K562 (cell line): ENCODE data around the gene NRXN2. TPM values are rescaled to one million over a fixed set of nuclear protein-coding genes. Genes with fewer than 3 reads are reported as not detected.

Source experiments
- ATAC-seq: fragments of 200-7000 bp; cut with Tn5 transposase; 3 replicates; pipeline ENCODE4 v1.9.1; 2020; ENCODE audit warnings: moderate library complexity
- BruUV-seq: library from RNA; stranded (reverse); fragments of 400-500 nt; replicated peaks from 2 replicates; lab custom pipeline; 2021; lab: Mats Ljungman, UMichigan
- CTCF ChIA-PET: fragments of 300-600 bp; formaldehyde crosslinking; extraction: SDS; loops from one replicate; lab custom pipeline; 2021; ENCODE audit warnings: low intra/inter-chr PET ratio; lab: Yijun Ruan, JAX
- POLR2A ChIA-PET: fragments of 300-600, 350-650 bp; sonication (Branson Sonifier 250); formaldehyde crosslinking; extraction: SDS; loops from one replicate; lab custom pipeline; 2021; ENCODE audit warnings: antibody characterized with exemption, inconsistent platforms; lab: Yijun Ruan, JAX
- DNase-seq, 4 experiments: peaks; one replicate each; pipeline versions ENCODE4 v3.0.0 to v3.0.0-alpha.2; 2011 to 2018; ENCODE audit warnings: low spot score in 3 of 4, mixed read lengths in 3 of 4; ENCODE audit errors: extremely low read depth in 1 of 4
- FAIRE-seq: peaks from 2 replicates; lab custom pipeline; 2011; peaks lifted over from hg19 to GRCh38; lab: Jason Lieb, UNC
- H2AFZ ChIP-seq: 2 replicates; pipeline ENCODE4 v1.6.0; 2011; ENCODE audit warnings: low read depth, low read length, control low read depth, inconsistent platforms
- H3K27ac ChIP-seq: fragments of 200-600 bp; 3 replicates; pipeline ENCODE4 v1.8.0; 2011; ENCODE audit warnings: low read depth, mild to moderate bottlenecking, control low read depth, inconsistent platforms, low read length, moderate library complexity, mixed read lengths; ENCODE audit errors: extremely low read depth
- H3K27me3 ChIP-seq, 2 experiments: fragments of 300-600 bp in 1 of 2; 2 replicates in 1 of 2; 3 replicates in 1 of 2; pipeline versions ENCODE4 v1.6.0 to v1.8.0; 2011; ENCODE audit warnings: inconsistent platforms in 2 of 2, low read length in 2 of 2, mild to moderate bottlenecking in 1 of 2, mixed read lengths in 1 of 2, moderate library complexity in 1 of 2; ENCODE audit not compliant: control insufficient read depth in 2 of 2, insufficient read depth in 2 of 2
- H3K36me3 ChIP-seq: fragments of 300-600 bp; 3 replicates; pipeline ENCODE4 v1.8.0; 2011; ENCODE audit warnings: mild to moderate bottlenecking, low read length, inconsistent platforms; ENCODE audit not compliant: control insufficient read depth, insufficient read depth
- H3K4me1 ChIP-seq, 2 experiments: fragments of 200-600 bp in 1 of 2; replicated peaks in 1 of 2; 2 replicates in 1 of 2; 3 replicates in 1 of 2; pipeline versions ENCODE4 v1.5.1 to v1.8.0; 2011; ENCODE audit warnings: inconsistent platforms in 2 of 2, low read length in 2 of 2, mild to moderate bottlenecking in 1 of 2, mixed read lengths in 1 of 2, moderate library complexity in 1 of 2; ENCODE audit not compliant: control insufficient read depth in 2 of 2, insufficient read depth in 2 of 2
- H3K4me2 ChIP-seq: 2 replicates; pipeline ENCODE4 v1.6.1; 2011; ENCODE audit warnings: low read length, control low read depth, inconsistent platforms, mixed read lengths; ENCODE audit not compliant: insufficient read depth
- H3K4me3 ChIP-seq: fragments of 200-600 bp; sonication (generic), shearing (Covaris generic); 2 replicates; pipeline ENCODE4 v1.5.1; 2016; ENCODE audit warnings: control low read depth, inconsistent platforms
- H3K79me2 ChIP-seq: fragments of 200-600 bp; 3 replicates; pipeline ENCODE4 v1.8.0; 2011; ENCODE audit warnings: low read length, inconsistent platforms; ENCODE audit not compliant: control insufficient read depth, insufficient read depth
- H3K9ac ChIP-seq, 2 experiments: 2 replicates each; pipeline versions ENCODE4 v1.6.0 to v1.6.1; 2011; ENCODE audit warnings: low read depth in 2 of 2, low read length in 2 of 2, control low read depth in 1 of 2, inconsistent platforms in 1 of 2, mild to moderate bottlenecking in 1 of 2, mixed read lengths in 1 of 2; ENCODE audit not compliant: insufficient read depth in 1 of 2
- H3K9me1 ChIP-seq: one replicate; pipeline ENCODE4 v1.6.0; 2011; ENCODE audit warnings: inconsistent platforms, mild to moderate bottlenecking, low read length, moderate library complexity; ENCODE audit not compliant: control insufficient read depth, insufficient read depth
- H3K9me3 ChIP-seq: replicated peaks from 2 replicates; pipeline ENCODE4 v1.5.1; 2011; ENCODE audit warnings: low read depth, low read length, inconsistent platforms; ENCODE audit not compliant: control insufficient read depth, insufficient read depth
- H4K20me1 ChIP-seq: replicated peaks from 2 replicates; pipeline ENCODE4 v1.6.1; 2011; ENCODE audit warnings: low read length, inconsistent platforms, mixed read lengths; ENCODE audit not compliant: control insufficient read depth, insufficient read depth
- FOXA3 ChIP-seq, 2 experiments: fragments of 450-650 bp in 1 of 2; sonication (generic) in 1 of 2; formaldehyde crosslinking; IDR thresholded peaks in 1 of 2; conservative IDR thresholded peaks in 1 of 2; 2 replicates each; pipeline versions ENCODE4 v1.4.0 to v1.8.0; 2020 to 2022; ENCODE audit warnings: mild to moderate bottlenecking in 2 of 2, missing genetic modification reagents in 1 of 2
- WGBS: fragments of 100-300 bp; shearing (Covaris generic); methylation state at CpG from one replicate; pipeline ENCODE4 v1.1.6; 2016; ENCODE audit warnings: low coverage, mixed read lengths; ENCODE audit not compliant: insufficient coverage; ENCODE audit errors: missing lambda C conversion rate; 5-methylcytosine and 5-hydroxymethylcytosine counted together
- in situ Hi-C: fragments of 300-500 bp; cut with MboI; formaldehyde crosslinking; loops from 4 replicates; pipeline ENCODE4 v1.15.0; 2018; ENCODE audit warnings: inconsistent platforms, mixed read lengths
- intact Hi-C: fragments of 100-400 bp; cut with micrococcal nuclease; formaldehyde crosslinking; loops from 2 replicates; pipeline ENCODE4 v1.14.2; 2022
- polyA plus RNA-seq, 8 experiments: library from polyadenylated mRNA; depleted of rRNA in 4 of 8; stranded (reverse) in 5 of 8; unstranded in 3 of 8; fragments of >200 nt; fragmentation: Nextera tagmentation in 2 of 8; fragmentation: Illumina TruSeq in 1 of 8; extraction: Ambion mirVana in 2 of 8; extraction: Trizol in 1 of 8; gene quantifications; 2 replicates each; pipeline versions ENCODE4 v1.2.1 to v1.2.3, GENCODE V29; 2011 to 2014; ENCODE audit warnings: inconsistent platforms in 1 of 8, missing spikeins in 1 of 8
- total RNA-seq, 7 experiments: library from RNA; depleted of rRNA in 6 of 7; stranded (reverse); fragments of >200 nt in 6 of 7; fragmentation: Illumina TruSeq in 2 of 7; extraction: Trizol in 2 of 7; gene quantifications; 2 replicates each; pipeline versions ENCODE4 v1.2.1 to v1.2.3, GENCODE V29; 2011 to 2021; ENCODE audit warnings: low replicate concordance in 1 of 7
- TF ChIP-seq, protein P1 (sequence below): fragments of 450-650 bp; IDR thresholded peaks from 2 replicates; pipeline ENCODE4 v1.6.1; 2018; ENCODE audit not compliant: partially characterized antibody

Gene NRXN2
- total and polyA plus RNA-seq, 9 of the 15 experiments (the other 6 are each of a cell fraction or from before 2014, with no cell fraction given) = 0.07 to 0.47 (median 0.15) TPM; not detected in 4

DNA sequence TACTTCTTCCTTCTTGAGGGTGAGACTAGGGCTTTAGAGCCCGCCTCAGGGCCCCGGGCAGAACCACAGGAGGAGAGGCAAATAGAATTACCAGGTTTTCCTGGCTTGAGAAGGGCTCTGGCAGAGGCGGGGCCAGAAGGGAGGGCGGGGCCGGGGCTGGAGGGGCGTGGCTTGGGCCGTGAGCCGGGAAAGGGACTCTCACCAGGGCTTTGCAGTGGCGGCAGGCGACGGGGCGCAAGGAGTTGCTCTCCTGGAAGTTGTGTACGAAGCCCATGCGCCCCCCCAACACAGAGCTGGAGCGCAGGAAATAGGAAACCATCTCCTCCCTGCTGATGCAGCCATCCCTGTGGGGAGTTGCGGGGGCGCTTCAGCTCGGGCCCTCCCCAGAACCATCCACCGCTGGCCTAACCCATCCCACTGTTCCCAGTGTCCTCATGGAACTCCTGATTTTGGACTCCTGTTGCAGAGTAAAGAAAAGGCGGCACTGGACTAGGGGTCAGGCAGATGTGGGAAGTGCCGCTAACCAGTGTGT is 6.9 kb upstream of the NRXN2 start:
- peak; percentile 35 for FAIRE-seq
- POLR2A ChIA-PET = no interaction called here

More for the DNA sequence above, 6.9 kb upstream of the NRXN2 start:
- H3K4me1 ChIP-seq = peaks cover 0 to 20% of the 10 kb centered on the region in 2 experiments; a peak in 4 of 5 replicates
- DNase-seq (peak; percentile 63 to 82 (median 78)), ATAC-seq (peak; percentile 98)
- in situ Hi-C loops = no loop called here
- H4K20me1 ChIP-seq = no peaks in the 10 kb centered on the region
- H2AFZ ChIP-seq = peak overlapping the region; percentile 60; the same call in 1 of the 2 replicates
- H3K27me3 ChIP-seq = peaks cover 0 to 4% of the 10 kb centered on the region in 2 experiments; a peak in 1 of 5 replicates
- H3K79me2 ChIP-seq = no peaks in the 10 kb centered on the region
- BruUV-seq = no TSS peak
- no peak overlapping the region for H3K27ac ChIP-seq
- no peak for TF ChIP-seq FOXA3 (CRISPR knock-in tag; conservative IDR thresholded peaks at IDR 0.05 in 1 of 2, IDR thresholded peaks at IDR 0.05 in 1 of 2)
- TF ChIP-seq, protein P1, sequence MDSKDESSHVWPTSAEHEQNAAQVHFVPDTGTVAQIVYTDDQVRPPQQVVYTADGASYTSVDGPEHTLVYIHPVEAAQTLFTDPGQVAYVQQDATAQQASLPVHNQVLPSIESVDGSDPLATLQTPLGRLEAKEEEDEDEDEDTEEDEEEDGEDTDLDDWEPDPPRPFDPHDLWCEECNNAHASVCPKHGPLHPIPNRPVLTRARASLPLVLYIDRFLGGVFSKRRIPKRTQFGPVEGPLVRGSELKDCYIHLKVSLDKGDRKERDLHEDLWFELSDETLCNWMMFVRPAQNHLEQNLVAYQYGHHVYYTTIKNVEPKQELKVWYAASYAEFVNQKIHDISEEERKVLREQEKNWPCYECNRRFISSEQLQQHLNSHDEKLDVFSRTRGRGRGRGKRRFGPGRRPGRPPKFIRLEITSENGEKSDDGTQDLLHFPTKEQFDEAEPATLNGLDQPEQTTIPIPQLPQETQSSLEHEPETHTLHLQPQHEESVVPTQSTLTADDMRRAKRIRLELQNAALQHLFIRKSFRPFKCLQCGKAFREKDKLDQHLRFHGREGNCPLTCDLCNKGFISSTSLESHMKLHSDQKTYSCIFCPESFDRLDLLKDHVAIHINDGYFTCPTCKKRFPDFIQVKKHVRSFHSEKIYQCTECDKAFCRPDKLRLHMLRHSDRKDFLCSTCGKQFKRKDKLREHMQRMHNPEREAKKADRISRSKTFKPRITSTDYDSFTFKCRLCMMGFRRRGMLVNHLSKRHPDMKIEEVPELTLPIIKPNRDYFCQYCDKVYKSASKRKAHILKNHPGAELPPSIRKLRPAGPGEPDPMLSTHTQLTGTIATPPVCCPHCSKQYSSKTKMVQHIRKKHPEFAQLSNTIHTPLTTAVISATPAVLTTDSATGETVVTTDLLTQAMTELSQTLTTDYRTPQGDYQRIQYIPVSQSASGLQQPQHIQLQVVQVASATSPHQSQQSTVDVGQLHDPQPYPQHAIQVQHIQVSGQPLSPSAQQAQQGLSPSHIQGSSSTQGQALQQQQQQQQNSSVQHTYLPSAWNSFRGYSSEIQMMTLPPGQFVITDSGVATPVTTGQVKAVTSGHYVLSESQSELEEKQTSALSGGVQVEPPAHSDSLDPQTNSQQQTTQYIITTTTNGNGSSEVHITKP = peak; percentile 61
- peak overlapping the region in 1 of 2 experiments; percentile 74; a peak in 2 of 4 replicates for H3K9ac ChIP-seq
- H3K36me3 ChIP-seq = no peaks in the 10 kb centered on the region
- H3K4me2 ChIP-seq = peak overlapping the region; percentile 59
- 28% methylated on average over 16 of the region's 21 CpGs for WGBS
- intact Hi-C loops = loop anchor here (10.0 kb wide), 1 partner anchor 75 kb away; no protein-coding TSS in a partner anchor
- H3K4me3 ChIP-seq = no peak overlapping the region
- no peaks in the 10 kb centered on the region for H3K9me3 ChIP-seq
- CTCF ChIA-PET = no interaction called here
- no peaks in the 10 kb centered on the region for H3K9me1 ChIP-seq
